Spleen (tissue), 7 donors: ENCODE results near the gene NDRG4.

Experiments used
- CTCF ChIP-seq, 11 experiments: fragments of 200-600 bp in 7 of 11; fragments of 450-650 bp in 4 of 11; sonication (generic) in 4 of 11; IDR thresholded peaks in 8 of 11; conservative IDR thresholded peaks in 3 of 11; 1 replicate in 7 of 11; 2 replicates in 4 of 11; pipeline versions ENCODE4 v1.4.0 to v1.8.0; 2016 to 2021; ENCODE audit warnings: antibody characterized with exemption in 11 of 11, inconsistent platforms in 4 of 11, mild to moderate bottlenecking in 1 of 11
- POLR2A ChIP-seq, 3 donors: fragments of 450-650 bp; IDR thresholded peaks; one replicate each; pipeline ENCODE4 v1.5.1; 2017; ENCODE audit warnings: antibody characterized with exemption in 3 of 3, mild to moderate bottlenecking in 1 of 3
- donor health status: DM: no; HTN: no; CAD: no; lungs with moderate emphysema.
- donor health status: DM: no; HTN: no; CAD: no.
- donor health status: DM: no; HTN: no; CAD: no.

- no peak for TF ChIP-seq CTCF (IDR thresholded peaks at IDR 0.05 in 8 of 11, conservative IDR thresholded peaks at IDR 0.05 in 3 of 11)
- TF ChIP-seq POLR2A (IDR thresholded peaks at IDR 0.05) = no peak
Measured at GRCh38 chr16:58518980-58519368, 19.0 kb downstream of the NDRG4 start.
